HepG2 (cell line): ENCODE data around the gene GGCT. TPM values are rescaled to one million over a fixed set of nuclear protein-coding genes. Genes with fewer than 3 reads are reported as not detected.
A peak's percentile ranks its signal among the peaks of the same experiment; 100 is the strongest.

Experiments
- ATAC-seq: fragments of 200-7000 bp; cut with Tn5 transposase; 3 replicates; pipeline ENCODE4 v1.9.1; 2020; ENCODE audit warnings: mild to moderate bottlenecking, moderate library complexity
- BruUV-seq: library from RNA; stranded (reverse); fragments of 400-500 nt; replicated peaks from 2 replicates; lab custom pipeline; 2021; lab: Mats Ljungman, UMichigan
- CTCF ChIA-PET: fragments of 300-600 bp; formaldehyde crosslinking; extraction: SDS; loops from one replicate; lab custom pipeline; 2021; ENCODE audit warnings: low total read pairs, inconsistent platforms, low intra/inter-chr PET ratio; lab: Yijun Ruan, JAX
- POLR2A ChIA-PET: fragments of 350-600 bp; sonication (Branson Sonifier 250); formaldehyde crosslinking; loops from one replicate; lab custom pipeline; 2020; ENCODE audit warnings: antibody characterized with exemption, inconsistent platforms; lab: Yijun Ruan, JAX
- DNase-seq: peaks from one replicate; pipeline ENCODE4 v3.0.0-alpha.2; 2015; ENCODE audit warnings: low spot score
- FAIRE-seq: peaks from 3 replicates; lab custom pipeline; 2011; peaks lifted over from hg19 to GRCh38; lab: Jason Lieb, UNC
- H2AFZ ChIP-seq: one replicate; pipeline ENCODE4 v1.6.1; 2011; ENCODE audit warnings: low read length, inconsistent platforms
- H3K27ac ChIP-seq: fragments of 300-600 bp; 3 replicates; pipeline ENCODE4 v1.8.0; 2011; ENCODE audit warnings: mixed run types, mild to moderate bottlenecking, mixed read lengths, low read length, inconsistent platforms; ENCODE audit not compliant: insufficient read depth; ENCODE audit errors: extremely low read length
- H3K27me3 ChIP-seq, 2 experiments: fragments of 200-600 bp in 1 of 2; 2 replicates in 1 of 2; 3 replicates in 1 of 2; pipeline versions ENCODE4 v1.6.0 to v1.8.0; 2011; ENCODE audit warnings: low read length in 2 of 2, mild to moderate bottlenecking in 2 of 2, moderate library complexity in 2 of 2, inconsistent platforms in 1 of 2; ENCODE audit not compliant: insufficient read depth in 2 of 2, control insufficient read depth in 1 of 2
- H3K36me3 ChIP-seq, 2 experiments: fragments of 200-600 bp in 1 of 2; replicated peaks in 1 of 2; 2 replicates in 1 of 2; 3 replicates in 1 of 2; pipeline versions ENCODE4 v1.5.1 to v1.8.0; 2011; ENCODE audit warnings: low read length in 2 of 2, inconsistent platforms in 1 of 2; ENCODE audit not compliant: insufficient read depth in 2 of 2, control insufficient read depth in 1 of 2
- H3K4me1 ChIP-seq: 2 replicates; pipeline ENCODE4 v1.5.1; 2012; ENCODE audit warnings: low read length, inconsistent platforms; ENCODE audit not compliant: insufficient read depth
- H3K4me2 ChIP-seq: 2 replicates; pipeline ENCODE4 v1.6.0; 2011; ENCODE audit warnings: low read depth, low read length, inconsistent platforms
- H3K4me3 ChIP-seq, 3 experiments: fragments of 200-600 bp in 1 of 3; sonication (generic), shearing (Covaris generic) in 1 of 3; replicated peaks in 1 of 3; 2 replicates each; pipeline ENCODE4 v1.5.1; 2011 to 2016; ENCODE audit warnings: low read length in 3 of 3, inconsistent platforms in 2 of 3, low read depth in 2 of 3, mild to moderate bottlenecking in 2 of 3, control low read depth in 1 of 3, mixed read lengths in 1 of 3; ENCODE audit not compliant: insufficient read depth in 1 of 3
- H3K79me2 ChIP-seq: one replicate; pipeline ENCODE4 v1.6.1; 2011; ENCODE audit warnings: low read length, inconsistent platforms; ENCODE audit not compliant: insufficient read depth
- H3K9ac ChIP-seq: 2 replicates; pipeline ENCODE4 v1.6.0; 2011; ENCODE audit warnings: mild to moderate bottlenecking, low read depth, low read length, inconsistent platforms; ENCODE audit not compliant: insufficient read depth
- H3K9me3 ChIP-seq: 2 replicates; pipeline ENCODE4 v1.5.1; 2012; ENCODE audit warnings: mild to moderate bottlenecking, low read length
- H4K20me1 ChIP-seq: 2 replicates; pipeline ENCODE4 v1.6.0; 2011; ENCODE audit warnings: inconsistent platforms, mild to moderate bottlenecking, low read length, moderate library complexity; ENCODE audit not compliant: insufficient read depth
- AKNA ChIP-seq: sonication (generic); formaldehyde crosslinking; IDR thresholded peaks from 2 replicates; pipeline ENCODE4 v1.4.0; 2020; ENCODE audit warnings: missing genetic modification reagents, borderline replicate concordance
- ATF1 ChIP-seq: IDR thresholded peaks from 2 replicates; pipeline ENCODE4 v1.6.1; 2016; ENCODE audit warnings: mild to moderate bottlenecking, control low read depth
- DNMT1 ChIP-seq: sonication (generic); formaldehyde crosslinking; IDR thresholded peaks from 2 replicates; pipeline ENCODE4 v1.5.1; 2020; ENCODE audit warnings: mild to moderate bottlenecking, missing genetic modification reagents
- GABPB1 ChIP-seq: IDR thresholded peaks from 2 replicates; pipeline ENCODE4 v1.6.1; 2016; ENCODE audit warnings: mild to moderate bottlenecking, missing genetic modification reagents, moderate library complexity, missing compliant biosample characterization
- ZBTB4 ChIP-seq: sonication (generic); formaldehyde crosslinking; IDR thresholded peaks from 2 replicates; pipeline ENCODE4 v1.4.0; 2020; ENCODE audit warnings: missing genetic modification reagents, mild to moderate bottlenecking, borderline replicate concordance
- ZNF331 ChIP-seq: sonication (generic); formaldehyde crosslinking; IDR thresholded peaks from 2 replicates; pipeline ENCODE4 v1.4.0; 2020; ENCODE audit warnings: missing genetic modification reagents
- ZNF841 ChIP-seq: sonication (generic); formaldehyde crosslinking; IDR thresholded peaks from 2 replicates; pipeline ENCODE4 v1.8.1; 2023; ENCODE audit warnings: missing genetic modification reagents, borderline replicate concordance
- WGBS: methylation state at CpG from one replicate; pipeline ENCODE4 v1.1.6; 2017; ENCODE audit warnings: low lambda C conversion rate; 5-methylcytosine and 5-hydroxymethylcytosine counted together
- in situ Hi-C: cut with HindIII; loops from 2 replicates; pipeline ENCODE4 v1.10.0; 2017; ENCODE audit warnings: low pct_unique_long_range_greater_than_20kb; ENCODE audit not compliant: extremely low pct_ligation_motif_present
- intact Hi-C: fragments of 100-400 bp; cut with micrococcal nuclease; formaldehyde crosslinking; loops from one replicate; pipeline ENCODE4 v1.10.0; 2022; ENCODE audit not compliant: unreplicated experiment
- polyA plus RNA-seq, 8 experiments: library from polyadenylated mRNA; depleted of rRNA in 3 of 8; stranded (reverse) in 7 of 8; unstranded in 1 of 8; fragments of >200 nt; fragmentation: Illumina TruSeq in 4 of 8; extraction: Trizol in 4 of 8; gene quantifications; 2 replicates each; pipeline versions ENCODE4 v1.2.1 to v1.2.3, GENCODE V29; 2011 to 2016; ENCODE audit warnings: low read depth in 4 of 8, missing spikeins in 1 of 8, mixed read lengths in 1 of 8; ENCODE audit not compliant: insufficient read depth in 1 of 8
- total RNA-seq, 5 experiments: library from RNA; depleted of rRNA; stranded (reverse); fragments of >200 nt; fragmentation: Illumina TruSeq; extraction: Trizol; gene quantifications; 2 replicates each; pipeline ENCODE4 v1.2.3, GENCODE V29; 2016; ENCODE audit warnings: low read depth in 1 of 5

The GGCT gene
- total and polyA plus RNA-seq, 2 of the 13 experiments (the other 11 are each of a cell fraction or from before 2014, with no cell fraction given): 19.5 to 78.3 TPM

GRCh38 chr7:30521532-30521931, 16.9 kb upstream of the GGCT start:
- H3K36me3 ChIP-seq: no peaks in the 10 kb centered on the region
- no peaks in the 10 kb centered on the region for H3K27me3 ChIP-seq
- H4K20me1 ChIP-seq: no peaks in the 10 kb centered on the region
- ChIA-PET CTCF (no interaction called here), POLR2A (no interaction called here)
- no TSS peak for BruUV-seq
- H3K27ac ChIP-seq: no peak overlapping the region
- no peak overlapping the region for H3K4me3 ChIP-seq
- H3K9ac ChIP-seq: no peak overlapping the region
- in situ Hi-C loops: no loop called here
- WGBS: 25% methylated on average over 1 of the region's 1 CpG
- intact Hi-C loops: no loop called here
- FAIRE-seq (no peak), DNase-seq (no peak), ATAC-seq (peak; percentile 51)
- H3K9me3 ChIP-seq: no peaks in the 10 kb centered on the region
- H3K4me1 ChIP-seq: peaks cover 49% of the 10 kb centered on the region
- TF ChIP-seq DNMT1 (CRISPR knock-in tag) (no peak), ZBTB4 (CRISPR knock-in tag) (no peak)
- no peak overlapping the region for H3K4me2 ChIP-seq
- no peak overlapping the region for H2AFZ ChIP-seq
- no peaks in the 10 kb centered on the region for H3K79me2 ChIP-seq

GRCh38 chr7:30519122-30519521, 14.5 kb upstream of the GGCT start:
- POLR2A ChIA-PET: no interaction called here
- no peak overlapping the region for H3K27ac ChIP-seq
- no peak for DNase-seq

More at GRCh38 chr7:30519122-30519521, 14.5 kb upstream of the GGCT start:
- Histone ChIP-seq H3K4me3 (no peak overlapping the region), H3K27me3 (no peaks in the 10 kb centered on the region), H2AFZ (no peak overlapping the region), H3K9me3 (no peaks in the 10 kb centered on the region), H3K79me2 (no peaks in the 10 kb centered on the region), H3K4me2 (no peak overlapping the region), H3K4me1 (peaks cover 29% of the 10 kb centered on the region), H3K9ac (no peak overlapping the region), H3K36me3 (no peaks in the 10 kb centered on the region)
- ATAC-seq: no peak
- no TSS peak for BruUV-seq
- in situ Hi-C loops: no loop called here
- 95% methylated on average over 3 of the region's 3 CpGs for WGBS
- intact Hi-C loops: no loop called here
- CTCF ChIA-PET: no interaction called here
- TF ChIP-seq ATF1 (no peak), AKNA (no peak), ZNF841 (no peak), GABPB1 (CRISPR knock-in tag) (no peak), ZNF331 (CRISPR knock-in tag) (no peak)
- TF ChIP-seq, all 625 proteins: peak for 0
- no peaks in the 10 kb centered on the region for H4K20me1 ChIP-seq
- no peak for FAIRE-seq
